K562 (cell line): ENCODE results near the gene ABHD16B. TPM values are rescaled to one million over a fixed set of nuclear protein-coding genes. Genes with fewer than 3 reads are reported as not detected.

ENCODE experiments used
- ARNT ChIP-seq, 2 experiments: fragments of 450-650 bp; IDR thresholded peaks; 2 replicates each; pipeline ENCODE4 v1.6.1; 2016; ENCODE audit warnings: mild to moderate bottlenecking in 1 of 2
- MIER1 ChIP-seq: fragments of 450-650 bp; IDR thresholded peaks from 2 replicates; pipeline ENCODE4 v1.6.1; 2016; ENCODE audit warnings: antibody characterized with exemption, mild to moderate bottlenecking, low read depth
- NFIX ChIP-seq: fragments of 250-450 bp; sonication (Bioruptor Pico); IDR thresholded peaks from 2 replicates; pipeline ENCODE4 v1.4.0; 2020; ENCODE audit warnings: low read depth, mild to moderate bottlenecking, moderate library complexity
- PHF8 ChIP-seq: fragments of 200-600 bp; sonication (generic); IDR thresholded peaks from 2 replicates; pipeline ENCODE4 v1.6.1; 2012; ENCODE audit warnings: mixed run types, mild to moderate bottlenecking, inconsistent platforms, low read length, moderate library complexity, borderline replicate concordance
- PURB ChIP-seq: sonication (generic); formaldehyde crosslinking; IDR thresholded peaks from 2 replicates; pipeline ENCODE4 v1.9.0; 2021; ENCODE audit warnings: low read depth, mild to moderate bottlenecking, missing genetic modification reagents
- ZMIZ1 ChIP-seq, 2 experiments: fragments of 150-350 bp in 1 of 2; IDR thresholded peaks; 2 replicates each; pipeline ENCODE4 v1.6.1; 2012 to 2016; ENCODE audit warnings: low read depth in 2 of 2, low read length in 2 of 2, mild to moderate bottlenecking in 1 of 2, moderate library complexity in 1 of 2
- ZNF384 ChIP-seq: IDR thresholded peaks from 2 replicates; pipeline ENCODE4 v1.6.1; 2012; ENCODE audit warnings: low read depth, low read length, improper control_type of control experiment
- ZZZ3 ChIP-seq: fragments of 450-650 bp; IDR thresholded peaks from 2 replicates; pipeline ENCODE4 v1.6.1; 2016; ENCODE audit warnings: antibody characterized with exemption, mild to moderate bottlenecking, moderate library complexity
- polyA plus RNA-seq, 8 experiments: library from polyadenylated mRNA; depleted of rRNA in 4 of 8; stranded (reverse) in 5 of 8; unstranded in 3 of 8; fragments of >200 nt; fragmentation: Nextera tagmentation in 2 of 8; fragmentation: Illumina TruSeq in 1 of 8; extraction: Ambion mirVana in 2 of 8; extraction: Trizol in 1 of 8; gene quantifications; 2 replicates each; pipeline versions ENCODE4 v1.2.1 to v1.2.3, GENCODE V29; 2011 to 2014; ENCODE audit warnings: inconsistent platforms in 1 of 8, missing spikeins in 1 of 8
- total RNA-seq, 7 experiments: library from RNA; depleted of rRNA in 6 of 7; stranded (reverse); fragments of >200 nt in 6 of 7; fragmentation: Illumina TruSeq in 2 of 7; extraction: Trizol in 2 of 7; gene quantifications; 2 replicates each; pipeline versions ENCODE4 v1.2.1 to v1.2.3, GENCODE V29; 2011 to 2021; ENCODE audit warnings: low replicate concordance in 1 of 7
- TF ChIP-seq, protein P1 (sequence below): sonication (generic); formaldehyde crosslinking; IDR thresholded peaks from 2 replicates; pipeline ENCODE4 v1.9.0; 2022; ENCODE audit warnings: mild to moderate bottlenecking, missing genetic modification reagents
- TF ChIP-seq, protein P2 (sequence below): fragments of 450-650 bp; IDR thresholded peaks from 2 replicates; pipeline ENCODE4 v1.6.1; 2017; ENCODE audit warnings: antibody characterized with exemption, mild to moderate bottlenecking
- TF ChIP-seq, protein P3 (sequence below): fragments of 450-650 bp; conservative IDR thresholded peaks from 2 replicates; pipeline ENCODE4 v1.6.1; 2016; ENCODE audit warnings: missing genetic modification characterization, low read depth, mild to moderate bottlenecking, missing compliant biosample characterization, moderate library complexity
- TF ChIP-seq, protein P4 (sequence below), 2 experiments: fragments of 450-650 bp in 1 of 2; IDR thresholded peaks; 2 replicates each; pipeline ENCODE4 v1.6.1; 2011 to 2017; ENCODE audit warnings: low read depth in 2 of 2, antibody characterized with exemption in 1 of 2, borderline replicate concordance in 1 of 2, low read length in 1 of 2, mild to moderate bottlenecking in 1 of 2, mixed read lengths in 1 of 2; ENCODE audit not compliant: control insufficient read depth in 1 of 2

ABHD16B gene
- total and polyA plus RNA-seq, 9 of the 15 experiments (the other 6 are each of a cell fraction or from before 2014, with no cell fraction given) = not detected

DNA sequence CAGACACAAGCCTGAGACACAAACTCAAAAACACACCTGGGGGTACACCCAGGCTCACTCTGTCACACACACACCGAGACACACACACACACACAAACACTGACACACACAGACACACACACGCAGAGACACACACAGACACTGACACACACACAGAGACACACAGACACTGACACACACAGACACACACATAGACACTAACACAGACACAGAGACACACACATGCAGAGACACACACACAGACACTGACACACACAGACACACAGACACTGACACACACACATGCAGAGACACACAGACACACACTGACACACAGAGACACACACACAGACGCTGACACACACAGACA lies 14.4 kb upstream of the ABHD16B start (continued):
- TF ChIP-seq, protein P1, sequence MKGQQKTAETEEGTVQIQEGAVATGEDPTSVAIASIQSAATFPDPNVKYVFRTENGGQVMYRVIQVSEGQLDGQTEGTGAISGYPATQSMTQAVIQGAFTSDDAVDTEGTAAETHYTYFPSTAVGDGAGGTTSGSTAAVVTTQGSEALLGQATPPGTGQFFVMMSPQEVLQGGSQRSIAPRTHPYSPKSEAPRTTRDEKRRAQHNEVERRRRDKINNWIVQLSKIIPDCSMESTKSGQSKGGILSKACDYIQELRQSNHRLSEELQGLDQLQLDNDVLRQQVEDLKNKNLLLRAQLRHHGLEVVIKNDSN = 0 out of 2 replicates have a peak, but pooled peaks have one; percentile 20
- peak; percentile 44 to 63; a peak in 2 of 4 replicates for TF ChIP-seq ARNT (IDR thresholded peaks at IDR 0.05)
- no peak for TF ChIP-seq ZNF384
- no peak for TF ChIP-seq NFIX (CRISPR knock-in tag)
- TF ChIP-seq, protein P2, sequence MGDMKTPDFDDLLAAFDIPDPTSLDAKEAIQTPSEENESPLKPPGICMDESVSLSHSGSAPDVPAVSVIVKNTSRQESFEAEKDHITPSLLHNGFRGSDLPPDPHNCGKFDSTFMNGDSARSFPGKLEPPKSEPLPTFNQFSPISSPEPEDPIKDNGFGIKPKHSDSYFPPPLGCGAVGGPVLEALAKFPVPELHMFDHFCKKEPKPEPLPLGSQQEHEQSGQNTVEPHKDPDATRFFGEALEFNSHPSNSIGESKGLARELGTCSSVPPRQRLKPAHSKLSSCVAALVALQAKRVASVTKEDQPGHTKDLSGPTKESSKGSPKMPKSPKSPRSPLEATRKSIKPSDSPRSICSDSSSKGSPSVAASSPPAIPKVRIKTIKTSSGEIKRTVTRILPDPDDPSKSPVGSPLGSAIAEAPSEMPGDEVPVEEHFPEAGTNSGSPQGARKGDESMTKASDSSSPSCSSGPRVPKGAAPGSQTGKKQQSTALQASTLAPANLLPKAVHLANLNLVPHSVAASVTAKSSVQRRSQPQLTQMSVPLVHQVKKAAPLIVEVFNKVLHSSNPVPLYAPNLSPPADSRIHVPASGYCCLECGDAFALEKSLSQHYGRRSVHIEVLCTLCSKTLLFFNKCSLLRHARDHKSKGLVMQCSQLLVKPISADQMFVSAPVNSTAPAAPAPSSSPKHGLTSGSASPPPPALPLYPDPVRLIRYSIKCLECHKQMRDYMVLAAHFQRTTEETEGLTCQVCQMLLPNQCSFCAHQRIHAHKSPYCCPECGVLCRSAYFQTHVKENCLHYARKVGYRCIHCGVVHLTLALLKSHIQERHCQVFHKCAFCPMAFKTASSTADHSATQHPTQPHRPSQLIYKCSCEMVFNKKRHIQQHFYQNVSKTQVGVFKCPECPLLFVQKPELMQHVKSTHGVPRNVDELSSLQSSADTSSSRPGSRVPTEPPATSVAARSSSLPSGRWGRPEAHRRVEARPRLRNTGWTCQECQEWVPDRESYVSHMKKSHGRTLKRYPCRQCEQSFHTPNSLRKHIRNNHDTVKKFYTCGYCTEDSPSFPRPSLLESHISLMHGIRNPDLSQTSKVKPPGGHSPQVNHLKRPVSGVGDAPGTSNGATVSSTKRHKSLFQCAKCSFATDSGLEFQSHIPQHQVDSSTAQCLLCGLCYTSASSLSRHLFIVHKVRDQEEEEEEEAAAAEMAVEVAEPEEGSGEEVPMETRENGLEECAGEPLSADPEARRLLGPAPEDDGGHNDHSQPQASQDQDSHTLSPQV = no peak
- TF ChIP-seq, protein P3, sequence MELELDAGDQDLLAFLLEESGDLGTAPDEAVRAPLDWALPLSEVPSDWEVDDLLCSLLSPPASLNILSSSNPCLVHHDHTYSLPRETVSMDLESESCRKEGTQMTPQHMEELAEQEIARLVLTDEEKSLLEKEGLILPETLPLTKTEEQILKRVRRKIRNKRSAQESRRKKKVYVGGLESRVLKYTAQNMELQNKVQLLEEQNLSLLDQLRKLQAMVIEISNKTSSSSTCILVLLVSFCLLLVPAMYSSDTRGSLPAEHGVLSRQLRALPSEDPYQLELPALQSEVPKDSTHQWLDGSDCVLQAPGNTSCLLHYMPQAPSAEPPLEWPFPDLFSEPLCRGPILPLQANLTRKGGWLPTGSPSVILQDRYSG (tag) = no peak
- TF ChIP-seq PHF8 = no peak
- peak; percentile 76; the same call in 1 of the 2 replicates for TF ChIP-seq MIER1
- TF ChIP-seq ZZZ3 = no peak
- TF ChIP-seq ZMIZ1 (IDR thresholded peaks at IDR 0.05; ENCODE audit: low read depth in 2 of 2, low read length in 2 of 2) = no peak
- no peak for TF ChIP-seq PURB (CRISPR knock-in tag)
- TF ChIP-seq, protein P4, sequence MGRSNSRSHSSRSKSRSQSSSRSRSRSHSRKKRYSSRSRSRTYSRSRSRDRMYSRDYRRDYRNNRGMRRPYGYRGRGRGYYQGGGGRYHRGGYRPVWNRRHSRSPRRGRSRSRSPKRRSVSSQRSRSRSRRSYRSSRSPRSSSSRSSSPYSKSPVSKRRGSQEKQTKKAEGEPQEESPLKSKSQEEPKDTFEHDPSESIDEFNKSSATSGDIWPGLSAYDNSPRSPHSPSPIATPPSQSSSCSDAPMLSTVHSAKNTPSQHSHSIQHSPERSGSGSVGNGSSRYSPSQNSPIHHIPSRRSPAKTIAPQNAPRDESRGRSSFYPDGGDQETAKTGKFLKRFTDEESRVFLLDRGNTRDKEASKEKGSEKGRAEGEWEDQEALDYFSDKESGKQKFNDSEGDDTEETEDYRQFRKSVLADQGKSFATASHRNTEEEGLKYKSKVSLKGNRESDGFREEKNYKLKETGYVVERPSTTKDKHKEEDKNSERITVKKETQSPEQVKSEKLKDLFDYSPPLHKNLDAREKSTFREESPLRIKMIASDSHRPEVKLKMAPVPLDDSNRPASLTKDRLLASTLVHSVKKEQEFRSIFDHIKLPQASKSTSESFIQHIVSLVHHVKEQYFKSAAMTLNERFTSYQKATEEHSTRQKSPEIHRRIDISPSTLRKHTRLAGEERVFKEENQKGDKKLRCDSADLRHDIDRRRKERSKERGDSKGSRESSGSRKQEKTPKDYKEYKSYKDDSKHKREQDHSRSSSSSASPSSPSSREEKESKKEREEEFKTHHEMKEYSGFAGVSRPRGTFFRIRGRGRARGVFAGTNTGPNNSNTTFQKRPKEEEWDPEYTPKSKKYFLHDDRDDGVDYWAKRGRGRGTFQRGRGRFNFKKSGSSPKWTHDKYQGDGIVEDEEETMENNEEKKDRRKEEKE (IDR thresholded peaks at IDR 0.05; ENCODE audit: borderline replicate concordance in 1 of 2, control insufficient read depth in 1 of 2, low read depth in 2 of 2, low read length in 1 of 2) = peak in 1 of 2 experiments; percentile 80; a peak in 2 of 4 replicates
